HG02938 (cell line): Measurements from ENCODE around the gene COMMD8.
"Not testable (repeated sequence)": the region's sequence is repeated elsewhere in the genome, so short reads cannot be mapped to it uniquely, and the experiment has no call there.

Source experiments
- ATAC-seq: cut with Tn5 transposase; IDR thresholded peaks from one replicate; pipeline ENCODE4 v1.9.1; 2021; ENCODE audit warnings: mild to moderate bottlenecking, moderate library complexity; ENCODE audit not compliant: unreplicated experiment

The COMMD8 gene

DNA sequence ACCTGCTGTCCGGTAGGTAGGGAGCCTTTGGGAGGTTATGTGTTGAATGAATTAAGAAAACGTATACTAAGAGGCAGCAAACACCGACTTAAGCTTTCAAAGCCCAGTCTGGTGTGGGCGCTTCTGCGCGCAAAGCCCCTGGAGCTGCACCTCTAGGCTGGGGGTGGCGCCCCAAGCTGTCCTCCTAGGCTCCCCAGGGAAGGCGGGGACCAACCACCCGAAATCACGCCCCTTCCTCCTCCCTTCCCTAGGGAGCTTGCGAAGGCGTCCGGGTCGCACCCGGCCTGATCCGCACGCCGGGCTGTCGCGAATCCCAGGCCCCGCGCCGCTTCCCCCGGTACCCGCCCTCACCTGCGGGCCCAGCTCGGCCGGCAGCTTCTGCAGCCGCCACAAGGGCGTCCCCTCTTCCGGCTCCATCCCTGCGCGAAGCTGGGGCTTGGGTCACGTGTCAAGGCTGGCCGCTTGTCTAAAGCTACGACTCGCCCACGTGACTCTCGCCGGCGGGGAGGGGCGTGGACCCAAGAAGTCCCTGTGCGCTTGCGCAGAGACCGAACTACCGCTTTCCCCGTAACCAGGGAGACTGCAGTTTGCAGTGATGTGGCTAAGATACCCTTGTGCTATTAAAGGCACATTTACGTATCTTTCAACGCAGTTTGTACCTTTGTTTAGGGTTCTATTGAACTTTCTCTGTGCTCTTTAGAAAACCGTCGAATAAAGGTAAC is at the start of gene COMMD8:
Gene COMMD8, minus strand, starts transcription at position 468 of the 722 bp plus-strand sequence. Its CDS starts 51 bp downstream, at position 417.
- peak; percentile 85 for ATAC-seq

DNA sequence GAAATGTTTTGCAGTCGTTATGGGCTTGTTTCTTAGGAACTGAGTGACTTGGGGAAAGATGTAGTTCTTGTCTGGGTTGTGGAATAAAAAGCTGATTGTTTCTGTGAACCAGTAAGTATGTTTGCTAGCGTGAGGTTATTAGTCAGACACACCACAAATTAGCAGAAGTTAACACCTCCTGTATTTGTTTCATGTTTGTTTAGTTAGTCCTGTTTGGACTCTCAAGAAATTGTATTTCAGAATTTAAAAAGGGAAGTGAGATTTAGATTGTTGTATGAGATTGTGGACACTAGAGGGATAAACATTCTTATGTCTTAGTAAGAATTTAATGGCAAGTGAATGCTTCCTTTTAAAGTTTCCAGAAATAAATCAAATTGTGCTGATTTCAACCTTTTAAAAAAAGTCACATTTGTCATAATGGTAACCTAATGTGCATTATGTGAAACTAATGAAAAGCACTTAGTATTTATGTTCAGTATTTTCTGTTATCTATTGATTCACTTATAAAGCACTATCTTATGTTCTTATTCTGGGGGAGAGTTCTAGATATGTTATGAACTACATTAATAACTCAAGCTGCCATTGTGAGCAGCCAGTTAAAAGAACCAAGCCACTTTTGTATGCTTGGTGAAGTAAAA is 47.1 kb upstream of the COMMD8 start:
- ATAC-seq: peak; percentile 99

GRCh38 chr4:47505666-47506065 is 42.2 kb upstream of the COMMD8 start:
- no peak for ATAC-seq

- ATAC-seq: no peak
These were observed 41.6 kb upstream of the COMMD8 start for GRCh38 chr4:47505147-47505546.

- no peak for ATAC-seq
These were observed 37.3 kb upstream of the COMMD8 start for GRCh38 chr4:47500776-47501175.

- peak; percentile 40 for ATAC-seq
These were observed 36.2 kb upstream of the COMMD8 start for GRCh38 chr4:47499700-47500099.

DNA sequence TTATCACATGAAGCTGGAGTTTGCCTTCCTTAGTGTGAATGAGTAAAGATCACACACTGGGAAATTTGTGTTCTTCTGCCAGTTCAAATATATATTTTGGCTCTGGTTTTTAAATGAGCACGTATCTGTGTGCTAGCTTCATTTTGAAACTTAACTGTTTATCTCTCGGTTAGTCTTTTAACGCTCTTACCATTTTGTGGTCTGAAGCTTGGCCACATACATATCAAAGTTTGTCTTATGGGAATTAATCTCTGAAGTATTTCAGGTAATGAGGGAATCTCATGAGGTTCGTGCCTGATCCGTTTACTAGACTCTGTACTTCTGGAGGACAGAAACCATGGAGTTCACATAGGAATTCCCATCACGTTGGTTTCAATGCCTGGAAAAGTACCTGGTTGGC is 35.4 kb upstream of the COMMD8 start:
- ATAC-seq: no peak

DNA sequence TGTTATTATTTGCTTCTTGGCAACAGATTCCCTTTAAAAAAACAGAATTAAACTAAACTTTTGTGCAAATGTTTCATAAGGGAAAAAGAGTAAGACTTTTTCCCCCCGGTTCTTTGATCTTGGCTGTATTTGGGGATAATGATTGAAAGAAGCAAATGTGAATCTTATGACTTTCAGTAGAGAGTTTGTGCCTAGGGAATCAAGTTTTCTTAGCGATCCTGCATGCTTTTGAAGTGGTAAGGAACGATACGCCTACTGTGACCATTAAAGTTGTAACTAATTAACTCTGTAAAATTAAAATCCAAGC is 30.6 kb upstream of the COMMD8 start:
- peak; percentile 3 for ATAC-seq

- peak; percentile 70 for ATAC-seq
These were observed 30.0 kb upstream of the COMMD8 start for GRCh38 chr4:47493238-47494123.

- peak; percentile 74 for ATAC-seq
These were observed 27.0 kb upstream of the COMMD8 start for GRCh38 chr4:47490550-47490949.

DNA sequence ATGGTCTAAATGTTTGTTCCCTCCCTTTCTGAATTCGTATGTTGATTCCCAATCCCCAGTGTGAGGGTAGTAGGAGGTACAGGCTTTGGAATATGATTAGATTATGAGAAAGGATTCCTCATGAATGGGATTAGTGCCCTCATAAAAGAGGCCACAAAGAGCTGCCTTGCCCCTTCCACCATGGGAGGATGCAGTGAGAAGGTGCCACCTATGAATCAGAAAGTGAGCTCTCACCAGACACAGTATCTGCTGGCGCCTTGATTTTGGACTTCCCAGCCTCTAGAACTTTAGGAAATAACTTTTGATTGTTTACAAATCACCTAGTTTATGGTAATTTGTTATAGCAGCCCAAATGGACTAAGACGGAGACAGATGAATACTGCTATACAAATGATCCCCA is 25.2 kb upstream of the COMMD8 start:
- no peak for ATAC-seq

DNA sequence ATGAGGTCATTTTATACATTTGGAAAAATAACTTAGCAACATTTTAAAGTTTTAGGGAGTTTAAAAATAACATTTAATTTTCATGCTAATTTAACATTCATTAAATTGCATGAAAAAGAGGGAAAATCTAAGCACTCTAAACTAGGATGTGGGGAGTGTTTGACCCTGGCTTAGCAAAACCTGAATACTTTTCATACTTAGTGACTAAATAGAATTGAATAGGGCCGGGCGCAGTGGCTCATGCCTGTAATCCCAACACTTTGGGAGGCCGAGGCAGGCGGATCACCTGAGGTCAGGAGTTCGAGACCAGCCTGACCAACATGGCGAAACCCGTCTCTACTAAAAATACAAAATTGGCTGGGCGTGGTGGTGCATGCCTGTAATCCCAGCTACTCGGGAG is 23.2 kb upstream of the COMMD8 start:
- ATAC-seq: not testable (repeated sequence)

- ATAC-seq: no peak
These were observed 22.8 kb upstream of the COMMD8 start for GRCh38 chr4:47486231-47486673.

DNA sequence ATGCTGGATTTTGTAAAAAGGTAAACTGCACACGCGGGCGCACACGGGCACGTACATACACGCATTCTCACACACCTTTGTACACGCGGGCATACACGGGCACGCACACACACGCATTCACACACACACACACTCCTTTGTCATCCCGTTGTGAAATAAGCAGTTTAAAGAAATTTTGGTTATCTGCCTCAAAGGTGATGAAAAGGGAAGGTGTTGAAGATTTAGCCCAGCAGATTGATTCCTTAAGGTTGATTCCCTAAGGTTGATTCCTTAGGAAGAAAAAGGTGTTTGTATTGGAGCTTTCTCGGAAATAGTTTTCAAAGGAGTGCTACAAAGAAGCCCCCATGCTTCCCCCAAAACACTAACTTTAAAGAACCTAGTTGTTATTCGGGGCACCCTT is 22.3 kb upstream of the COMMD8 start:
- no peak for ATAC-seq

DNA sequence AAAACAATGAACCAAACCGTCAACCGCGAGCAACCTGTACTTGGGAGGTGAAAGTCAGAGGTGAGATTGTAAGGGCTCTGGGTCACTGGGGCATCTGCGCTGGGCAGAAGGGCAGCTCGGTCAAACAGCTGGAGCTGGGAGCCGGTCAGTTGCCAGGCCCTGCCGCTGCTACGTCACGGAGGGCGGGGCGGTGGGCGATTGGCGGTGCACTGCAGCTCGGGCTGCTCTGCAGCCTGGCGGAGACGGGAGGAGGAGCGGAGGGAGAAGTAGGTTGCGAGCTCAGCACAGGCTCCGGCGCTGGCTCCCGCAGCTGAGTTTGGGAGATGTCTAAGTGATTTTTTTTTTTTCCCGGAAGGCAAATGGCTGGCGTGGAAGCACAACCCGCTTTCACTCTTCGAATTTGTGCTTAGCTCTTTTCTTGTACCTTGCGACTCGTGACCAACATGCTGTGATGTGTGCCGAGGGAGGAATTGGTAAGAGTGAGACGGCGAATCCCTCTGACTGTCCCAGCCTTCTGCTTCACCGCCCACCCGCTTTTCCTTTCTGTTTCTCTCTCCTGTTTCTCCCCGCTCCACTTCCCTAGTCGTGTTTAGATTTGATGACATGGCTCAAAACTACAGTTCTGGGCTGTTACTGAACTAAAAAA is 21.7 kb upstream of the COMMD8 start, which contains the start of gene ATP10D:
Gene ATP10D, plus strand, starts transcription at position 229 of the 646 bp plus-strand sequence. CDS start 27,266 bp downstream, outside the sequence.
- ATAC-seq: peak; percentile 92

GRCh38 chr4:47484168-47484567 is 20.7 kb upstream of the COMMD8 start:
- ATAC-seq: no peak

- ATAC-seq: no peak
These were observed 20.2 kb upstream of the COMMD8 start for GRCh38 chr4:47483745-47484144.

- no peak for ATAC-seq
These were observed 18.8 kb upstream of the COMMD8 start for GRCh38 chr4:47482326-47482725.

GRCh38 chr4:47478804-47479203 is 15.3 kb upstream of the COMMD8 start:
- no peak for ATAC-seq

GRCh38 chr4:47475411-47475810 is 11.9 kb upstream of the COMMD8 start:
- ATAC-seq: no peak

- ATAC-seq: no peak
These were observed 11.3 kb upstream of the COMMD8 start for GRCh38 chr4:47474799-47475198.
